ENCODE results near the gene EGLN1.
"Not testable (repeated sequence)": the region's sequence is repeated elsewhere in the genome, so short reads cannot be mapped to it uniquely, and the experiment has no call there.

Gene EGLN1

GRCh38 chr1:231431665-231432415 lies 9.8 kb upstream of the EGLN1 start:
- H3K36me3 Mint-ChIP-seq = peaks cover 3% of the 10 kb centered on the region
- H3K27me3 Mint-ChIP-seq = peaks cover 15% of the 10 kb centered on the region
- no peak overlapping the region for H3K27ac Mint-ChIP-seq
- no peaks in the 10 kb centered on the region for H3K9me3 Mint-ChIP-seq (ENCODE audit: low read depth)
- H3K4me3 Mint-ChIP-seq = no peak overlapping the region
- H3K4me1 Mint-ChIP-seq (ENCODE audit: low read depth) = no peaks in the 10 kb centered on the region

- not testable (repeated sequence) for H3K9me3 Mint-ChIP-seq (ENCODE audit: low read depth); H3K27ac Mint-ChIP-seq; H3K36me3 Mint-ChIP-seq; H3K4me1 Mint-ChIP-seq (ENCODE audit: low read depth); H3K4me3 Mint-ChIP-seq
- peaks cover 14% of the 10 kb centered on the region for H3K27me3 Mint-ChIP-seq
Observed at GRCh38 chr1:231430678-231431352, 8.7 kb upstream of the EGLN1 start.

GRCh38 chr1:231428377-231428776 lies 6.3 kb upstream of the EGLN1 start:
- H3K9me3 Mint-ChIP-seq (ENCODE audit: low read depth) = no peaks in the 10 kb centered on the region
- H3K4me1 Mint-ChIP-seq (ENCODE audit: low read depth) = peaks cover 3% of the 10 kb centered on the region
- peaks cover 3% of the 10 kb centered on the region for H3K36me3 Mint-ChIP-seq
- peaks cover 9% of the 10 kb centered on the region for H3K27me3 Mint-ChIP-seq
- no peak overlapping the region for H3K27ac Mint-ChIP-seq
- no peak overlapping the region for H3K4me3 Mint-ChIP-seq

- Mint-ChIP-seq H3K36me3 (peaks cover 3% of the 10 kb centered on the region), H3K27ac (no peak overlapping the region), H3K4me3 (no peak overlapping the region), H3K4me1 (ENCODE audit: low read depth) (peaks cover 14% of the 10 kb centered on the region), H3K27me3 (peaks cover 4% of the 10 kb centered on the region), H3K9me3 (ENCODE audit: low read depth) (no peaks in the 10 kb centered on the region)
Observed at GRCh38 chr1:231424950-231425805, 3.1 kb upstream of the EGLN1 start.

GRCh38 chr1:231423648-231424047 lies 1.6 kb upstream of the EGLN1 start:
- Mint-ChIP-seq H3K4me3 (peak overlapping the region; percentile 90), H3K27ac (no peak overlapping the region), H3K9me3 (ENCODE audit: low read depth) (no peaks in the 10 kb centered on the region), H3K4me1 (ENCODE audit: low read depth) (peaks cover 29% of the 10 kb centered on the region), H3K27me3 (no peaks in the 10 kb centered on the region), H3K36me3 (no peaks in the 10 kb centered on the region)

GRCh38 chr1:231422798-231423309 lies 767 bp upstream of the EGLN1 start:
- Mint-ChIP-seq H3K4me3 (peak overlapping the region; percentile 90), H3K9me3 (ENCODE audit: low read depth) (no peaks in the 10 kb centered on the region), H3K27me3 (no peaks in the 10 kb centered on the region), H3K4me1 (ENCODE audit: low read depth) (peaks cover 37% of the 10 kb centered on the region), H3K27ac (peak overlapping the region; percentile 95), H3K36me3 (no peaks in the 10 kb centered on the region)

GRCh38 chr1:231421546-231421970 lies 529 bp downstream of the EGLN1 start:
- Mint-ChIP-seq H3K27ac (no peak overlapping the region), H3K4me1 (ENCODE audit: low read depth) (peaks cover 50% of the 10 kb centered on the region)

GRCh38 chr1:231420959-231421545 lies 1.0 kb downstream of the EGLN1 start:
- Mint-ChIP-seq H3K4me3 (peak overlapping the region; percentile 94), H3K27ac (peak overlapping the region; percentile 86), H3K4me1 (ENCODE audit: low read depth) (peaks cover 53% of the 10 kb centered on the region), H3K27me3 (no peaks in the 10 kb centered on the region), H3K36me3 (peaks cover 7% of the 10 kb centered on the region), H3K9me3 (ENCODE audit: low read depth) (no peaks in the 10 kb centered on the region)

More at GRCh38 chr1:231421546-231421970, 529 bp downstream of the EGLN1 start:
- peak overlapping the region; percentile 67 for H3K4me3 Mint-ChIP-seq
- no peaks in the 10 kb centered on the region for H3K9me3 Mint-ChIP-seq (ENCODE audit: low read depth)
- H3K36me3 Mint-ChIP-seq = peaks cover 7% of the 10 kb centered on the region
- H3K27me3 Mint-ChIP-seq = no peaks in the 10 kb centered on the region

GRCh38 chr1:231420299-231420958 lies 1.7 kb downstream of the EGLN1 start:
- Mint-ChIP-seq H3K9me3 (ENCODE audit: low read depth) (no peaks in the 10 kb centered on the region), H3K4me1 (ENCODE audit: low read depth) (peaks cover 55% of the 10 kb centered on the region), H3K4me3 (peak overlapping the region; percentile 94), H3K27ac (peak overlapping the region; percentile 86), H3K36me3 (peaks cover 7% of the 10 kb centered on the region), H3K27me3 (no peaks in the 10 kb centered on the region)

- H3K36me3 Mint-ChIP-seq = peaks cover 7% of the 10 kb centered on the region
- H3K27me3 Mint-ChIP-seq = no peaks in the 10 kb centered on the region
- peaks cover 59% of the 10 kb centered on the region for H3K4me1 Mint-ChIP-seq (ENCODE audit: low read depth)
- peak overlapping the region; percentile 94 for H3K4me3 Mint-ChIP-seq
- peak overlapping the region; percentile 43 for H3K27ac Mint-ChIP-seq
- H3K9me3 Mint-ChIP-seq (ENCODE audit: low read depth) = no peaks in the 10 kb centered on the region
Observed at GRCh38 chr1:231419738-231420298, 2.3 kb downstream of the EGLN1 start.

GRCh38 chr1:231419147-231419546 lies 2.9 kb downstream of the EGLN1 start:
- no peaks in the 10 kb centered on the region for H3K9me3 Mint-ChIP-seq (ENCODE audit: low read depth)
- H3K4me3 Mint-ChIP-seq = peak overlapping the region; percentile 94
- peaks cover 7% of the 10 kb centered on the region for H3K36me3 Mint-ChIP-seq
- H3K4me1 Mint-ChIP-seq (ENCODE audit: low read depth) = peaks cover 62% of the 10 kb centered on the region
- H3K27ac Mint-ChIP-seq = no peak overlapping the region
- no peaks in the 10 kb centered on the region for H3K27me3 Mint-ChIP-seq

- H3K27ac Mint-ChIP-seq = no peak overlapping the region
- H3K4me1 Mint-ChIP-seq (ENCODE audit: low read depth) = peaks cover 67% of the 10 kb centered on the region
- H3K36me3 Mint-ChIP-seq = peaks cover 7% of the 10 kb centered on the region
- H3K27me3 Mint-ChIP-seq = no peaks in the 10 kb centered on the region
- H3K4me3 Mint-ChIP-seq = peak overlapping the region; percentile 94
- H3K9me3 Mint-ChIP-seq (ENCODE audit: low read depth) = no peaks in the 10 kb centered on the region
Observed at GRCh38 chr1:231418741-231419107, 3.4 kb downstream of the EGLN1 start.

- Mint-ChIP-seq H3K9me3 (ENCODE audit: low read depth) (no peaks in the 10 kb centered on the region), H3K27ac (no peak overlapping the region), H3K36me3 (peaks cover 10% of the 10 kb centered on the region), H3K4me3 (peak overlapping the region; percentile 94), H3K4me1 (ENCODE audit: low read depth) (peaks cover 68% of the 10 kb centered on the region), H3K27me3 (no peaks in the 10 kb centered on the region)
Observed at GRCh38 chr1:231418101-231418740, 3.9 kb downstream of the EGLN1 start.
